HG03439 (cell line): ENCODE results near the gene RORB.

ENCODE experiments used
- ATAC-seq: cut with Tn5 transposase; IDR thresholded peaks from one replicate; pipeline ENCODE4 v1.9.1; 2021; ENCODE audit warnings: mild to moderate bottlenecking, moderate library complexity; ENCODE audit not compliant: unreplicated experiment

Gene RORB

GRCh38 chr9:74589576-74589975 lies 92.4 kb downstream of the RORB start:
- ATAC-seq, result no peak

- ATAC-seq, result no peak
These were observed 98.2 kb downstream of the RORB start for GRCh38 chr9:74595286-74595685.

GRCh38 chr9:74598874-74599273 lies 101.7 kb downstream of the RORB start:
- ATAC-seq, result no peak

GRCh38 chr9:74609671-74610405 lies 112.7 kb downstream of the RORB start:
- ATAC-seq, result no peak

GRCh38 chr9:74610523-74611061 lies 113.5 kb downstream of the RORB start:
- no peak for ATAC-seq

- ATAC-seq, result no peak
These were observed 133.1 kb downstream of the RORB start for GRCh38 chr9:74630228-74630627.

GRCh38 chr9:74639112-74639511 lies 142.0 kb downstream of the RORB start:
- ATAC-seq, result no peak

GRCh38 chr9:74642376-74642775 lies 145.2 kb downstream of the RORB start:
- no peak for ATAC-seq

GRCh38 chr9:74643303-74643923 lies 146.3 kb downstream of the RORB start:
- ATAC-seq, result no peak

- no peak for ATAC-seq
These were observed 146.9 kb downstream of the RORB start for GRCh38 chr9:74644023-74644422.

GRCh38 chr9:74645007-74645639 lies 148.0 kb downstream of the RORB start:
- ATAC-seq, result no peak

- ATAC-seq, result no peak
These were observed 156.4 kb downstream of the RORB start for GRCh38 chr9:74653410-74654080.

- ATAC-seq, result no peak
These were observed 165.5 kb downstream of the RORB start for GRCh38 chr9:74662674-74663073.

- no peak for ATAC-seq
These were observed 166.3 kb downstream of the RORB start for GRCh38 chr9:74663439-74663838.

GRCh38 chr9:74666625-74667316 lies 169.6 kb downstream of the RORB start:
- ATAC-seq, result no peak

- no peak for ATAC-seq
These were observed 175.1 kb downstream of the RORB start for GRCh38 chr9:74672237-74672636.

GRCh38 chr9:74674077-74674476 lies 176.9 kb downstream of the RORB start:
- ATAC-seq, result no peak

GRCh38 chr9:74681906-74682305 lies 184.8 kb downstream of the RORB start:
- ATAC-seq, result no peak

- ATAC-seq, result no peak
These were observed 186.2 kb downstream of the RORB start for GRCh38 chr9:74683322-74683721.

GRCh38 chr9:74691058-74691457 lies 193.9 kb downstream of the RORB start:
- no peak for ATAC-seq

- no peak for ATAC-seq
These were observed 199.4 kb downstream of the RORB start for GRCh38 chr9:74696520-74696919.
